Vagina (tissue), 2 donors: ENCODE data around the gene DYNC1I1.

Experiments used
- CTCF ChIP-seq, 3 experiments: fragments of 450-650 bp in 2 of 3; fragments of 200-600 bp in 1 of 3; sonication (generic) in 1 of 3; IDR thresholded peaks; one replicate each; pipeline ENCODE4 v1.5.1; 2017 to 2019; ENCODE audit warnings: antibody characterized with exemption in 3 of 3, mild to moderate bottlenecking in 2 of 3, moderate library complexity in 2 of 3
- POLR2A ChIP-seq, 2 donors: fragments of 450-650 bp; IDR thresholded peaks; one replicate each; pipeline ENCODE4 v1.6.1; 2017; ENCODE audit warnings: antibody characterized with exemption in 2 of 2, mild to moderate bottlenecking in 2 of 2, moderate library complexity in 2 of 2
- POLR2AphosphoS5 ChIP-seq, 2 donors: sonication (generic); formaldehyde crosslinking; IDR thresholded peaks; one replicate each; pipeline ENCODE4 v1.9.0; 2017; ENCODE audit warnings: antibody characterized with exemption in 2 of 2, mild to moderate bottlenecking in 2 of 2, low read depth in 1 of 2; ENCODE audit not compliant: insufficient read depth in 1 of 2

GRCh38 chr7:96084881-96085553 lies 312.7 kb downstream of the DYNC1I1 start:
- no peak for TF ChIP-seq POLR2AphosphoS5 (IDR thresholded peaks at IDR 0.05; ENCODE audit: insufficient read depth in 1 of 2, low read depth in 1 of 2)
- no peak for TF ChIP-seq CTCF (IDR thresholded peaks at IDR 0.05)
- TF ChIP-seq POLR2A (IDR thresholded peaks at IDR 0.05), result no peak
